Sigmoid colon (tissue), 7 donors: ENCODE measurements around the gene FYTTD1. TPM values are rescaled to one million over a fixed set of nuclear protein-coding genes. Genes with fewer than 3 reads are reported as not detected.

Experiments
- DNase-seq: peaks from one replicate; pipeline ENCODE4 v3.0.0-alpha.2; 2019
- H3K27ac ChIP-seq, 4 donors: fragments of 200-600 bp; sonication (generic); one replicate each; pipeline ENCODE4 v1.5.1; 2016 to 2019; ENCODE audit warnings: mild to moderate bottlenecking in 1 of 4
- H3K27me3 ChIP-seq, 3 donors: fragments of 200-600 bp; sonication (generic); one replicate each; pipeline ENCODE4 v1.5.1; 2019; ENCODE audit warnings: mild to moderate bottlenecking in 1 of 3
- H3K36me3 ChIP-seq, 4 donors: fragments of 200-600 bp; sonication (generic); one replicate each; pipeline ENCODE4 v1.5.1; 2016 to 2019
- H3K4me1 ChIP-seq, 4 donors: fragments of 200-600 bp; sonication (generic); one replicate each; pipeline ENCODE4 v1.5.1; 2017 to 2019
- H3K4me3 ChIP-seq, 4 donors: fragments of 200-600 bp; sonication (generic); one replicate each; pipeline ENCODE4 v1.5.1; 2017 to 2019; ENCODE audit warnings: mild to moderate bottlenecking in 2 of 4, moderate library complexity in 1 of 4
- H3K9me3 ChIP-seq, 4 donors: fragments of 200-600 bp in 3 of 4; sonication (generic) in 3 of 4; one replicate each; pipeline versions ENCODE4 v1.5.1 to v1.6.1; 2013 to 2019
- CTCF ChIP-seq, 4 experiments: fragments of 450-650 bp in 3 of 4; fragments of 200-600 bp in 1 of 4; IDR thresholded peaks; one replicate each; pipeline ENCODE4 v1.5.1; 2016 to 2019; ENCODE audit warnings: antibody characterized with exemption in 4 of 4, mild to moderate bottlenecking in 3 of 4, moderate library complexity in 2 of 4
- EP300 ChIP-seq, 4 donors: sonication (generic); formaldehyde crosslinking; IDR thresholded peaks; one replicate each; pipeline ENCODE4 v1.6.1; 2017; ENCODE audit warnings: antibody characterized with exemption in 4 of 4
- POLR2A ChIP-seq, 2 donors: fragments of 450-650 bp; IDR thresholded peaks; one replicate each; pipeline ENCODE4 v1.6.1; 2016; ENCODE audit warnings: antibody characterized with exemption in 2 of 2, mild to moderate bottlenecking in 2 of 2, moderate library complexity in 2 of 2
- POLR2AphosphoS5 ChIP-seq, 4 donors: sonication (generic); formaldehyde crosslinking; IDR thresholded peaks; one replicate each; pipeline ENCODE4 v1.6.1; 2017; ENCODE audit warnings: antibody characterized with exemption in 4 of 4
- WGBS, 2 donors: extraction: QIAGEN DNeasy Blood & Tissue Kit; methylation state at CpG; one replicate each; pipeline ENCODE4 v1.1.7; 2013; 5-methylcytosine and 5-hydroxymethylcytosine counted together
- intact Hi-C: fragments of 100-400 bp; cut with DNase I; formaldehyde crosslinking; loops from one replicate; pipeline ENCODE4 v1.15.1; 2023
- polyA plus RNA-seq, 3 donors: library from polyadenylated mRNA; stranded (reverse); fragments of 200-250 nt; gene quantifications; one replicate each; pipeline ENCODE4 v1.2.3, GENCODE V29; 2013
- total RNA-seq, 4 donors: library from RNA; depleted of rRNA; stranded (reverse); fragments of >200 nt; gene quantifications; one replicate each; pipeline ENCODE4 v1.1.0, GENCODE V29; 2016
- donor health status: healthy with polysubstance abuse.
- donor health status: Bipolar disorder and iron deficiency.
- donor health status: healthy.

FYTTD1 gene
- total and polyA plus RNA-seq, 7 donors = 11.4 to 63.9 (median 46.4) TPM

- H3K9me3 ChIP-seq = no peaks in the 10 kb centered on the region
- peak overlapping the region; percentile 89 to 98 (median 95) for H3K27ac ChIP-seq
- H3K4me1 ChIP-seq = peaks cover 0 to 33% (median 23%) of the 10 kb centered on the region in 4 donors
- WGBS, 2 donors = 0% methylated on average over 18 of the region's 18 CpGs
- no peaks in the 10 kb centered on the region for H3K36me3 ChIP-seq
- H3K4me3 ChIP-seq = peak overlapping the region; percentile 56 to 85 (median 77)
- no peak for DNase-seq
- intact Hi-C loops = loop anchor here (1.0 to 5.0 kb wide), 2 partner anchors 12 to 98 kb away; no protein-coding TSS in a partner anchor
- peak in 2 of 4 donors; percentile 22 to 53 for TF ChIP-seq POLR2AphosphoS5 (IDR thresholded peaks at IDR 0.05)
- TF ChIP-seq CTCF (IDR thresholded peaks at IDR 0.05) = no peak
- peak in 1 of 4 donors; percentile 9 for TF ChIP-seq EP300 (IDR thresholded peaks at IDR 0.05)
- no peak for TF ChIP-seq POLR2A (IDR thresholded peaks at IDR 0.05)
- no peaks in the 10 kb centered on the region for H3K27me3 ChIP-seq
These were observed 425 bp upstream of the FYTTD1 start for GRCh38 chr3:197749315-197749600.

- intact Hi-C loops = loop anchor here (1.0 kb wide), 1 partner anchor 41 kb away; the partner anchor contains the start of gene LRCH3
- Histone ChIP-seq H3K27ac (peak overlapping the region; percentile 89 to 98 (median 95)), H3K4me3 (peak overlapping the region; percentile 56 to 85 (median 77)), H3K36me3 (no peaks in the 10 kb centered on the region), H3K27me3 (no peaks in the 10 kb centered on the region), H3K4me1 (peaks cover 0 to 33% (median 23%) of the 10 kb centered on the region in 4 donors), H3K9me3 (no peaks in the 10 kb centered on the region)
- TF ChIP-seq POLR2A (IDR thresholded peaks at IDR 0.05) (peak in 1 of 2 donors; percentile 49), CTCF (IDR thresholded peaks at IDR 0.05) (peak in 1 of 4 experiments; percentile 25), EP300 (IDR thresholded peaks at IDR 0.05) (no peak), POLR2AphosphoS5 (IDR thresholded peaks at IDR 0.05) (peak in 3 of 4 donors; percentile 48 to 59 (median 48))
- peak; percentile 83 for DNase-seq
- WGBS, 2 donors = 0 to 1% methylated on average over 43 of the region's 43 CpGs
These were observed 731 bp downstream of the FYTTD1 start for GRCh38 chr3:197750396-197750831.

GRCh38 chr3:197750858-197751737, 1.4 kb downstream of the FYTTD1 start:
- TF ChIP-seq POLR2A (IDR thresholded peaks at IDR 0.05) (peak in 1 of 2 donors; percentile 29), CTCF (IDR thresholded peaks at IDR 0.05) (no peak), POLR2AphosphoS5 (IDR thresholded peaks at IDR 0.05) (peak; percentile 13 to 63 (median 46)), EP300 (IDR thresholded peaks at IDR 0.05) (no peak)
- no peaks in the 10 kb centered on the region for H3K27me3 ChIP-seq
- no peaks in the 10 kb centered on the region for H3K36me3 ChIP-seq
- intact Hi-C loops = loop anchor here (1.0 kb wide), 1 partner anchor 40 kb away; the partner anchor contains the start of gene LRCH3
- H3K9me3 ChIP-seq = no peaks in the 10 kb centered on the region
- H3K27ac ChIP-seq = peak overlapping the region; percentile 89 to 98 (median 95)
- peak overlapping the region; percentile 56 to 85 (median 77) for H3K4me3 ChIP-seq
- peaks cover 0 to 35% (median 23%) of the 10 kb centered on the region in 4 donors for H3K4me1 ChIP-seq
- WGBS, 2 donors = 3 to 12% methylated on average over 36 of the region's 36 CpGs
- peak; percentile 90 for DNase-seq

DNA sequence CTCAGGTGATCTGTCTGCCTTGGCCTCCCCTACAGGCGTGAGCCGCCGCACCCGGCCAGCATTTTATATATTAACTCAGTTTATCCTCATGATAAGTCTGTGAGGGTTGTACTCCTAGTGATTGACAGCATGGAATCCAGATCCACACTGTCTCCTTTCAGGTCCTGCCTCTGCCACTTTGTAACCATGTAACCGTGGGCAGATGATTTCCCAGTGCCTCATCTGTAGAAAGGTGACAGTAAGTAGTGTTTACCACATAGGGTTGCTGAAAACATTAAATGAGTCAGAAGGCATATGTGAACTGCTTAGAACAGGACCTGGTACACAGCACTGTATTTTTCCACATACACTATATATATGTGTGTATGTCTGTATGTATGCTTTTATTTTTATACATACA, 2.4 kb downstream of the FYTTD1 start:
- intact Hi-C loops = no loop called here
- TF ChIP-seq POLR2AphosphoS5 (IDR thresholded peaks at IDR 0.05) = no peak
- TF ChIP-seq CTCF (IDR thresholded peaks at IDR 0.05) = no peak
- TF ChIP-seq POLR2A (IDR thresholded peaks at IDR 0.05) = no peak
- no peak for TF ChIP-seq EP300 (IDR thresholded peaks at IDR 0.05)
- peaks cover 0 to 41% (median 26%) of the 10 kb centered on the region in 4 donors for H3K4me1 ChIP-seq

More for the DNA sequence above, 2.4 kb downstream of the FYTTD1 start:
- no peaks in the 10 kb centered on the region for H3K27me3 ChIP-seq
- DNase-seq = no peak
- peak overlapping the region; percentile 89 to 98 (median 95) for H3K27ac ChIP-seq
- no peaks in the 10 kb centered on the region for H3K9me3 ChIP-seq
- peak overlapping the region in 1 of 4 donors; percentile 78 for H3K4me3 ChIP-seq
- H3K36me3 ChIP-seq = peaks cover 0 to 7% (median 0%) of the 10 kb centered on the region in 4 donors
- 31 to 74% methylated on average over 5 of the region's 5 CpGs for WGBS, 2 donors
